T-helper 2 cell treated with Interferon-gamma antibody and Interleukin-4, amounts not matched to agents 100 ng/mL and 5 ng/mL, for 36 hours (primary cell): ENCODE results near the gene TET2. TPM values are rescaled to one million over a fixed set of nuclear protein-coding genes. Genes with fewer than 3 reads are reported as not detected.

Experiments used
- intact Hi-C: fragments of 100-400 bp; cut with micrococcal nuclease; formaldehyde crosslinking; loops from one replicate; pipeline ENCODE4 v1.15.1; 2023
- total RNA-seq: library from RNA; stranded (reverse); gene quantifications from 2 replicates; pipeline ENCODE4 v1.2.3, GENCODE V29; 2022

Gene TET2
- total RNA-seq: 23.4 and 25.4 TPM in 2 replicates

GRCh38 chr4:105146276-105147015 lies at the start of gene TET2:
TSS of gene TET2 (plus strand) at chr4:105146876. CDS start at chr4:105233943, 87,067 bp downstream.
- intact Hi-C loops: loop anchor here (1.0 to 10.0 kb wide), 10 partner anchors 86 to 1170 kb away; partner anchors contain the start of genes AIMP1, CXXC4, GSTCD and INTS12

- intact Hi-C loops: no loop called here
Observed at GRCh38 chr4:105102016-105102415, 44.7 kb upstream of the TET2 start.

GRCh38 chr4:105106426-105106825 lies 40.2 kb upstream of the TET2 start:
- intact Hi-C loops: no loop called here

GRCh38 chr4:105107095-105107856 lies 39.4 kb upstream of the TET2 start:
- intact Hi-C loops: no loop called here

GRCh38 chr4:105108971-105109370 lies 37.7 kb upstream of the TET2 start:
- intact Hi-C loops: no loop called here

GRCh38 chr4:105112274-105112673 lies 34.4 kb upstream of the TET2 start:
- intact Hi-C loops: no loop called here

- intact Hi-C loops: no loop called here
Observed at GRCh38 chr4:105113800-105114199, 32.9 kb upstream of the TET2 start.

- intact Hi-C loops: no loop called here
Observed at GRCh38 chr4:105116616-105117319, 29.9 kb upstream of the TET2 start.

- intact Hi-C loops: no loop called here
Observed at GRCh38 chr4:105119356-105119755, 27.3 kb upstream of the TET2 start.

GRCh38 chr4:105120626-105121025 lies 26.1 kb upstream of the TET2 start:
- intact Hi-C loops: no loop called here

GRCh38 chr4:105122350-105122749 lies 24.3 kb upstream of the TET2 start:
- intact Hi-C loops: no loop called here

GRCh38 chr4:105126311-105127169 lies 20.1 kb upstream of the TET2 start:
- intact Hi-C loops: no loop called here

GRCh38 chr4:105127170-105127445 lies 19.6 kb upstream of the TET2 start:
- intact Hi-C loops: no loop called here

GRCh38 chr4:105128208-105128607 lies 18.5 kb upstream of the TET2 start:
- intact Hi-C loops: no loop called here

- intact Hi-C loops: no loop called here
Observed at GRCh38 chr4:105129286-105130040, 17.2 kb upstream of the TET2 start.

GRCh38 chr4:105130945-105131344 lies 15.7 kb upstream of the TET2 start:
- intact Hi-C loops: no loop called here

GRCh38 chr4:105133976-105134375 lies 12.7 kb upstream of the TET2 start:
- intact Hi-C loops: no loop called here

GRCh38 chr4:105135785-105136184 lies 10.9 kb upstream of the TET2 start:
- intact Hi-C loops: no loop called here

GRCh38 chr4:105137121-105137875 lies 9.4 kb upstream of the TET2 start:
- intact Hi-C loops: no loop called here

- intact Hi-C loops: loop anchor here (10.0 kb wide), 1 partner anchor 135 kb away; no protein-coding TSS in a partner anchor
Observed at GRCh38 chr4:105139646-105140045, 7.0 kb upstream of the TET2 start.
